Psoas muscle (tissue), 8 donors: ENCODE results near the gene ANP32A. TPM values are rescaled to one million over a fixed set of nuclear protein-coding genes. Genes with fewer than 3 reads are reported as not detected.
A peak's percentile ranks its signal among the peaks of the same experiment; 100 is the strongest.

ENCODE experiments used
- ATAC-seq, 4 donors: fragments of 200-7000 bp; cut with Tn5 transposase; one replicate each; pipeline ENCODE4 v1.9.1; 2020; ENCODE audit warnings: moderate library complexity in 3 of 4, mild to moderate bottlenecking in 2 of 4
- DNase-seq, 2 donors: peaks; one replicate each; pipeline ENCODE4 v3.0.0-alpha.2; 2020
- H3K27ac ChIP-seq: fragments of 200-600 bp; one replicate; pipeline ENCODE4 v1.8.0; 2022
- H3K27me3 ChIP-seq, 3 donors: fragments of 200-600 bp in 1 of 3; one replicate each; pipeline versions ENCODE4 v1.6.1 to v1.8.0; 2013 to 2022; ENCODE audit warnings: low read length in 2 of 3, mild to moderate bottlenecking in 2 of 3, moderate library complexity in 1 of 3; ENCODE audit not compliant: insufficient read depth in 3 of 3
- H3K36me3 ChIP-seq, 2 donors: fragments of 200-600 bp in 1 of 2; one replicate each; pipeline versions ENCODE4 v1.6.1 to v1.8.0; 2013 to 2022; ENCODE audit warnings: low read depth in 1 of 2, mild to moderate bottlenecking in 1 of 2, moderate library complexity in 1 of 2; ENCODE audit not compliant: insufficient read depth in 1 of 2
- H3K4me1 ChIP-seq: fragments of 200-600 bp; one replicate; pipeline ENCODE4 v1.8.0; 2022
- H3K4me3 ChIP-seq: fragments of 200-600 bp; one replicate; pipeline ENCODE4 v1.8.0; 2022; ENCODE audit warnings: mild to moderate bottlenecking
- H3K9me3 ChIP-seq: fragments of 200-600 bp; one replicate; pipeline ENCODE4 v1.8.0; 2022
- CTCF ChIP-seq: fragments of 200-600 bp; IDR thresholded peaks from one replicate; pipeline ENCODE4 v1.8.0; 2022; ENCODE audit warnings: antibody characterized with exemption
- WGBS, 3 donors: extraction: QIAGEN DNeasy Blood & Tissue Kit; methylation state at CpG; one replicate each; pipeline versions ENCODE4 v1.1.6 to v1.1.7; 2013; 5-methylcytosine and 5-hydroxymethylcytosine counted together
- intact Hi-C, 2 donors: fragments of 100-400 bp; cut with DNase I; formaldehyde crosslinking; loops; one replicate each; pipeline versions ENCODE4 v1.11.0 to v1.14.2; 2022
- polyA plus RNA-seq, 3 donors: library from polyadenylated mRNA; stranded (reverse); fragments of 200-250 nt; gene quantifications; one replicate each; pipeline ENCODE4 v1.2.3, GENCODE V29; 2013
- total RNA-seq, 4 donors: library from RNA; stranded (reverse); fragmentation: NEBNext Ultra II Directional in 2 of 4; extraction: Animal tissue kit (Norgen Biotek cat#: 25700) in 2 of 4; gene quantifications; one replicate each; pipeline versions ENCODE4 v1.2.1 to v1.2.4, GENCODE V29; 2021 to 2023
- donor health status: healthy with polysubstance abuse.
- donor health status: DM: no; HTN: no; CAD: no; lungs with moderate emphysema.
- donor health status: Bipolar disorder and iron deficiency.
- donor health status: healthy.
- donor health status: DM: yes; HTN: yes; CAD: no.
- donor health status: DM: no; HTN: no; CAD: no.
- donor health status: DM: no; HTN: no; CAD: no.
- donor health status: DM: yes; HTN: yes; CAD: no.

ANP32A gene
- total and polyA plus RNA-seq, 7 donors = 56.7 to 98.2 (median 83.7) TPM

- H3K36me3 ChIP-seq = no peaks in the 10 kb centered on the region
- peaks cover 9% of the 10 kb centered on the region for H3K9me3 ChIP-seq
- no peak overlapping the region for H3K27ac ChIP-seq
- intact Hi-C loops = loop anchor here in 1 of 2 donors (5.0 kb wide), 1 partner anchor 38 kb away; no protein-coding TSS in a partner anchor
- peaks cover 0 to 24% (median 0%) of the 10 kb centered on the region in 3 donors for H3K27me3 ChIP-seq
- H3K4me1 ChIP-seq = no peaks in the 10 kb centered on the region
- H3K4me3 ChIP-seq = no peak overlapping the region
- DNase-seq (no peak), ATAC-seq (no peak)
- 52 to 57% (median 52%) methylated on average over 10 of the region's 10 CpGs for WGBS, 3 donors
- TF ChIP-seq CTCF = no peak
Observed at GRCh38 chr15:68833700-68834331, 13.1 kb upstream of the ANP32A start.

GRCh38 chr15:68830141-68830785 is 9.6 kb upstream of the ANP32A start:
- 46 to 66% (median 55%) methylated on average over 3 of the region's 3 CpGs for WGBS, 3 donors
- no peak for DNase-seq
- Histone ChIP-seq H3K4me1 (no peaks in the 10 kb centered on the region), H3K9me3 (no peaks in the 10 kb centered on the region), H3K27ac (no peak overlapping the region), H3K36me3 (no peaks in the 10 kb centered on the region), H3K4me3 (no peak overlapping the region), H3K27me3 (peaks cover 0 to 9% (median 0%) of the 10 kb centered on the region in 3 donors)
- ATAC-seq = no peak
- no peak for TF ChIP-seq CTCF
- intact Hi-C loops = loop anchor here in 1 of 2 donors (5.0 kb wide), 1 partner anchor 42 kb away; no protein-coding TSS in a partner anchor

GRCh38 chr15:68829068-68829467 is 8.4 kb upstream of the ANP32A start:
- TF ChIP-seq CTCF = peak; percentile 51
- Histone ChIP-seq H3K9me3 (no peaks in the 10 kb centered on the region), H3K36me3 (no peaks in the 10 kb centered on the region), H3K27ac (no peak overlapping the region), H3K4me3 (no peak overlapping the region), H3K27me3 (no peaks in the 10 kb centered on the region), H3K4me1 (no peaks in the 10 kb centered on the region)
- DNase-seq = no peak
- intact Hi-C loops = loop anchor here (5.0 to 10.0 kb wide), 2 partner anchors 42 to 46 kb away; no protein-coding TSS in a partner anchor
- ATAC-seq = peak in 2 of 4 donors; percentile 75 to 76

- Histone ChIP-seq H3K27me3 (no peaks in the 10 kb centered on the region), H3K27ac (no peak overlapping the region), H3K36me3 (no peaks in the 10 kb centered on the region), H3K4me1 (peaks cover 6% of the 10 kb centered on the region), H3K9me3 (no peaks in the 10 kb centered on the region), H3K4me3 (no peak overlapping the region)
- ATAC-seq (no peak), DNase-seq (no peak)
- intact Hi-C loops = loop anchor here in 1 of 2 donors (10.0 kb wide), 1 partner anchor 51 kb away; no protein-coding TSS in a partner anchor
- no peak for TF ChIP-seq CTCF
- 91 to 99% (median 94%) methylated on average over 3 of the region's 3 CpGs for WGBS, 3 donors
Observed at GRCh38 chr15:68823561-68823960, 2.9 kb upstream of the ANP32A start.
